HEK293 (cell line): Measurements from ENCODE around the gene TRIM7.
A peak's percentile ranks its signal among the peaks of the same experiment; 100 is the strongest.

Source experiments
- CTCF ChIA-PET: fragments of 350-600 bp; formaldehyde crosslinking; extraction: SDS; loops from one replicate; lab custom pipeline; 2021; ENCODE audit warnings: antibody characterized with exemption; lab: Yijun Ruan, JAX
- POLR2A ChIA-PET: fragments of 300-600 bp; formaldehyde crosslinking; extraction: SDS; loops from one replicate; lab custom pipeline; 2020; ENCODE audit warnings: antibody characterized with exemption, inconsistent platforms; lab: Yijun Ruan, JAX
- H3K27ac ChIP-seq: fragments of 200-500 bp; sonication (Bioruptor generic); 2 replicates; pipeline ENCODE4 v1.5.1; 2014; ENCODE audit warnings: low read depth, low read length, control low read depth, inconsistent platforms; ENCODE audit errors: extremely low read depth
- H3K36me3 ChIP-seq, 2 experiments: fragments of 200-500 bp in 1 of 2; sonication (Bioruptor generic) in 1 of 2; 1 replicate in 1 of 2; 2 replicates in 1 of 2; pipeline ENCODE4 v1.5.1; 2014 to 2017; ENCODE audit warnings: inconsistent platforms in 2 of 2, low read length in 2 of 2; ENCODE audit not compliant: control insufficient read depth in 2 of 2, insufficient read depth in 1 of 2
- H3K4me1 ChIP-seq: fragments of 200-500 bp; sonication (Bioruptor generic); 2 replicates; pipeline ENCODE4 v1.5.1; 2014; ENCODE audit warnings: mild to moderate bottlenecking, low read length, inconsistent platforms; ENCODE audit not compliant: control insufficient read depth, insufficient read depth
- H3K4me3 ChIP-seq: 2 replicates; pipeline ENCODE4 v1.5.1; 2011; ENCODE audit warnings: low read depth, mild to moderate bottlenecking, control low read depth, low read length, moderate library complexity
- H3K9me3 ChIP-seq: fragments of 200-500 bp; sonication (Bioruptor generic); 2 replicates; pipeline ENCODE4 v1.5.1; 2014; ENCODE audit warnings: low read depth, low read length, inconsistent platforms; ENCODE audit not compliant: control insufficient read depth, insufficient read depth
- GLI2 ChIP-seq: fragments of 450-650 bp; formaldehyde crosslinking; IDR thresholded peaks from 2 replicates; pipeline ENCODE4; 2017; ENCODE audit warnings: missing biosample characterization, missing genetic modification characterization, low read depth, borderline replicate concordance
- GLIS1 ChIP-seq: fragments of 450-650 bp; formaldehyde crosslinking; IDR thresholded peaks from 2 replicates; pipeline ENCODE4 v1.5.1; 2016; ENCODE audit warnings: missing biosample characterization, missing genetic modification characterization
- GLIS2 ChIP-seq: fragments of 450-650 bp; formaldehyde crosslinking; IDR thresholded peaks from 2 replicates; pipeline ENCODE4 v1.5.1; 2016; ENCODE audit warnings: missing biosample characterization, missing genetic modification characterization
- OSR2 ChIP-seq: fragments of 450-650 bp; formaldehyde crosslinking; IDR thresholded peaks from 2 replicates; pipeline ENCODE4 v1.5.1; 2016; ENCODE audit warnings: missing biosample characterization, missing genetic modification characterization
- ZBTB17 ChIP-seq: fragments of 450-650 bp; formaldehyde crosslinking; IDR thresholded peaks from 2 replicates; pipeline ENCODE4 v1.5.1; 2016; ENCODE audit warnings: missing biosample characterization, missing genetic modification characterization
- ZBTB20 ChIP-seq: fragments of 450-650 bp; formaldehyde crosslinking; IDR thresholded peaks from 2 replicates; pipeline ENCODE4 v1.5.1; 2016; ENCODE audit warnings: missing biosample characterization, missing genetic modification characterization
- ZBTB48 ChIP-seq: fragments of 450-650 bp; formaldehyde crosslinking; IDR thresholded peaks from 2 replicates; pipeline ENCODE4 v1.5.1; 2016; ENCODE audit warnings: missing biosample characterization, missing genetic modification characterization
- ZBTB7A ChIP-seq: fragments of 450-650 bp; formaldehyde crosslinking; IDR thresholded peaks from 2 replicates; pipeline ENCODE4 v1.5.1; 2016; ENCODE audit warnings: low read depth, missing biosample characterization, missing genetic modification characterization
- ZBTB8A ChIP-seq: fragments of 450-650 bp; formaldehyde crosslinking; IDR thresholded peaks from 2 replicates; pipeline ENCODE4 v1.5.1; 2016; ENCODE audit warnings: missing biosample characterization, missing genetic modification characterization
- ZNF114 ChIP-seq: fragments of 450-650 bp; formaldehyde crosslinking; IDR thresholded peaks from 2 replicates; pipeline ENCODE4 v1.5.0; 2017; ENCODE audit warnings: missing biosample characterization, missing genetic modification characterization
- ZNF214 ChIP-seq: fragments of 450-650 bp; formaldehyde crosslinking; IDR thresholded peaks from 2 replicates; pipeline ENCODE4 v1.5.1; 2017; ENCODE audit warnings: missing biosample characterization, mild to moderate bottlenecking, missing genetic modification characterization, borderline replicate concordance
- ZNF302 ChIP-seq: fragments of 450-650 bp; formaldehyde crosslinking; IDR thresholded peaks from 2 replicates; pipeline ENCODE4 v1.5.1; 2016; ENCODE audit warnings: missing biosample characterization, missing genetic modification characterization, low read depth
- ZNF324 ChIP-seq: fragments of 450-650 bp; formaldehyde crosslinking; IDR thresholded peaks from 2 replicates; pipeline ENCODE4 v1.5.1; 2016; ENCODE audit warnings: missing biosample characterization, missing genetic modification characterization
- ZNF350 ChIP-seq: fragments of 450-650 bp; formaldehyde crosslinking; IDR thresholded peaks from 2 replicates; pipeline ENCODE4 v1.5.0; 2017; ENCODE audit warnings: missing biosample characterization, mild to moderate bottlenecking, missing genetic modification characterization
- ZNF514 ChIP-seq: fragments of 450-650 bp; formaldehyde crosslinking; IDR thresholded peaks from 2 replicates; pipeline ENCODE4 v1.5.1; 2016; ENCODE audit warnings: missing biosample characterization, missing genetic modification characterization
- ZNF549 ChIP-seq: fragments of 450-650 bp; IDR thresholded peaks from 2 replicates; pipeline ENCODE4 v1.5.1; 2018; ENCODE audit warnings: missing biosample characterization, missing genetic modification characterization, mild to moderate bottlenecking, inconsistent platforms, moderate library complexity
- ZNF660 ChIP-seq: fragments of 450-650 bp; IDR thresholded peaks from 2 replicates; pipeline ENCODE4 v1.5.1; 2018; ENCODE audit warnings: missing biosample characterization, mild to moderate bottlenecking, missing genetic modification characterization
- TF ChIP-seq, protein P1 (sequence below): fragments of 450-650 bp; formaldehyde crosslinking; IDR thresholded peaks from 2 replicates; pipeline ENCODE4 v1.5.1; 2016; ENCODE audit warnings: missing biosample characterization, missing genetic modification characterization
- TF ChIP-seq, protein P2 (sequence below): fragments of 450-650 bp; formaldehyde crosslinking; IDR thresholded peaks from 2 replicates; pipeline ENCODE4 v1.5.0; 2017; ENCODE audit warnings: missing biosample characterization, missing genetic modification characterization, borderline replicate concordance
- TF ChIP-seq, protein P3 (sequence below): fragments of 450-650 bp; formaldehyde crosslinking; IDR thresholded peaks from 2 replicates; pipeline ENCODE4 v1.5.1; 2016; ENCODE audit warnings: missing biosample characterization, missing genetic modification characterization
- TF ChIP-seq, protein P4 (sequence below): fragments of 450-650 bp; formaldehyde crosslinking; IDR thresholded peaks from 2 replicates; pipeline ENCODE4 v1.5.1; 2016; ENCODE audit warnings: missing biosample characterization, missing genetic modification characterization
- TF ChIP-seq, protein P5 (sequence below): fragments of 450-650 bp; formaldehyde crosslinking; IDR thresholded peaks from 2 replicates; pipeline ENCODE4 v1.5.1; 2016; ENCODE audit warnings: missing biosample characterization, missing genetic modification characterization

The TRIM7 gene

DNA sequence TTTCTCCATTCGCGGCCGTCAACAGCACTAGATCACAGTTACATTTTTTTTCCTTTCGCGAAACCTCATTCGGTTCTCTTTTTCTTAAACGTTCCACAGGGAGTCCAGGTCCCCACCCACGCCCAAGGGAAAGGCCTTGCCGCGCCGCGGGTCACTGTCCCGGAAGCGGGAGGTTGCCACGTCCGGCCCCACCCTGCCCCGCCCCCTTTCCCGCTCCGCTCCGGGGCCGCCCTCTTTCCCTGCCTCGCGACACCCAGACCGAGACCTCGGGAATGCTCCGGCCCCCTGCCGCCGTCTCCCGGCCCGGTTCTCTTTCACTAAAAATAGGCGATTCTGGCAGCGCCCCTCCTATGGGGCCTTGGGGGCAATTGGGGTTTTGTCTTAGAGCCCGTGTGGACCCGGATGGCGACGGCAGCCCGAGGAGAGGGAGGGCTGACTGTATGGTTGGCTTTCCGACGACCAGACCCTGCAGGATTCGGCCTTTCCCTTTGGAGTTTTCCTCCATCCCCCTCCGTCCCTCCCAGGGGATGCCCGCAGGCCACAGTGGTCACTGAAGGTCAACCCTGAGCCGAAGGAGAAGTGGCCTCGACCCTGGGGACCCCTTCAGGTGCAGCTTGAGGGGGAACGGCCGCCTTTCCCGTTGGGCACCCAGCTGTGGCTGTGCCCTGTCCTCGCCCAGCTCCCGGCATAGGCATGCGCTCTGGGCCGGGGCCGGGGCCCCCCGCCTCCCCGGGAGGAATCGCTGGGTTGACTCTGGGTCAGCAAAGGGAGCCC is 41.5 kb upstream of the TRIM7 start (continued):
- TF ChIP-seq, protein P1, sequence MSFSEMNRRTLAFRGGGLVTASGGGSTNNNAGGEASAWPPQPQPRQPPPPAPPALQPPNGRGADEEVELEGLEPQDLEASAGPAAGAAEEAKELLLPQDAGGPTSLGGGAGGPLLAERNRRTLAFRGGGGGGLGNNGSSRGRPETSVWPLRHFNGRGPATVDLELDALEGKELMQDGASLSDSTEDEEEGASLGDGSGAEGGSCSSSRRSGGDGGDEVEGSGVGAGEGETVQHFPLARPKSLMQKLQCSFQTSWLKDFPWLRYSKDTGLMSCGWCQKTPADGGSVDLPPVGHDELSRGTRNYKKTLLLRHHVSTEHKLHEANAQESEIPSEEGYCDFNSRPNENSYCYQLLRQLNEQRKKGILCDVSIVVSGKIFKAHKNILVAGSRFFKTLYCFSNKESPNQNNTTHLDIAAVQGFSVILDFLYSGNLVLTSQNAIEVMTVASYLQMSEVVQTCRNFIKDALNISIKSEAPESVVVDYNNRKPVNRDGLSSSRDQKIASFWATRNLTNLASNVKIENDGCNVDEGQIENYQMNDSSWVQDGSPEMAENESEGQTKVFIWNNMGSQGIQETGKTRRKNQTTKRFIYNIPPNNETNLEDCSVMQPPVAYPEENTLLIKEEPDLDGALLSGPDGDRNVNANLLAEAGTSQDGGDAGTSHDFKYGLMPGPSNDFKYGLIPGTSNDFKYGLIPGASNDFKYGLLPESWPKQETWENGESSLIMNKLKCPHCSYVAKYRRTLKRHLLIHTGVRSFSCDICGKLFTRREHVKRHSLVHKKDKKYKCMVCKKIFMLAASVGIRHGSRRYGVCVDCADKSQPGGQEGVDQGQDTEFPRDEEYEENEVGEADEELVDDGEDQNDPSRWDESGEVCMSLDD (tag by site-specific recombination) = no peak; the same call in 1 of the 2 replicates
- TF ChIP-seq, protein P2, sequence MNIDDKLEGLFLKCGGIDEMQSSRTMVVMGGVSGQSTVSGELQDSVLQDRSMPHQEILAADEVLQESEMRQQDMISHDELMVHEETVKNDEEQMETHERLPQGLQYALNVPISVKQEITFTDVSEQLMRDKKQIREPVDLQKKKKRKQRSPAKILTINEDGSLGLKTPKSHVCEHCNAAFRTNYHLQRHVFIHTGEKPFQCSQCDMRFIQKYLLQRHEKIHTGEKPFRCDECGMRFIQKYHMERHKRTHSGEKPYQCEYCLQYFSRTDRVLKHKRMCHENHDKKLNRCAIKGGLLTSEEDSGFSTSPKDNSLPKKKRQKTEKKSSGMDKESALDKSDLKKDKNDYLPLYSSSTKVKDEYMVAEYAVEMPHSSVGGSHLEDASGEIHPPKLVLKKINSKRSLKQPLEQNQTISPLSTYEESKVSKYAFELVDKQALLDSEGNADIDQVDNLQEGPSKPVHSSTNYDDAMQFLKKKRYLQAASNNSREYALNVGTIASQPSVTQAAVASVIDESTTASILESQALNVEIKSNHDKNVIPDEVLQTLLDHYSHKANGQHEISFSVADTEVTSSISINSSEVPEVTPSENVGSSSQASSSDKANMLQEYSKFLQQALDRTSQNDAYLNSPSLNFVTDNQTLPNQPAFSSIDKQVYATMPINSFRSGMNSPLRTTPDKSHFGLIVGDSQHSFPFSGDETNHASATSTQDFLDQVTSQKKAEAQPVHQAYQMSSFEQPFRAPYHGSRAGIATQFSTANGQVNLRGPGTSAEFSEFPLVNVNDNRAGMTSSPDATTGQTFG (tag by site-specific recombination) = no peak
- 0 out of 2 replicates have a peak, but pooled peaks have one; percentile 53 for TF ChIP-seq ZNF660
- TF ChIP-seq OSR2 = no peak
- no peak for TF ChIP-seq ZNF302 (tag by site-specific recombination)
- TF ChIP-seq ZBTB8A = peak; percentile 38; the same call in 1 of the 2 replicates
- TF ChIP-seq GLIS1 = 0 out of 2 replicates have a peak, but pooled peaks have one; percentile 20
- TF ChIP-seq, protein P3, sequence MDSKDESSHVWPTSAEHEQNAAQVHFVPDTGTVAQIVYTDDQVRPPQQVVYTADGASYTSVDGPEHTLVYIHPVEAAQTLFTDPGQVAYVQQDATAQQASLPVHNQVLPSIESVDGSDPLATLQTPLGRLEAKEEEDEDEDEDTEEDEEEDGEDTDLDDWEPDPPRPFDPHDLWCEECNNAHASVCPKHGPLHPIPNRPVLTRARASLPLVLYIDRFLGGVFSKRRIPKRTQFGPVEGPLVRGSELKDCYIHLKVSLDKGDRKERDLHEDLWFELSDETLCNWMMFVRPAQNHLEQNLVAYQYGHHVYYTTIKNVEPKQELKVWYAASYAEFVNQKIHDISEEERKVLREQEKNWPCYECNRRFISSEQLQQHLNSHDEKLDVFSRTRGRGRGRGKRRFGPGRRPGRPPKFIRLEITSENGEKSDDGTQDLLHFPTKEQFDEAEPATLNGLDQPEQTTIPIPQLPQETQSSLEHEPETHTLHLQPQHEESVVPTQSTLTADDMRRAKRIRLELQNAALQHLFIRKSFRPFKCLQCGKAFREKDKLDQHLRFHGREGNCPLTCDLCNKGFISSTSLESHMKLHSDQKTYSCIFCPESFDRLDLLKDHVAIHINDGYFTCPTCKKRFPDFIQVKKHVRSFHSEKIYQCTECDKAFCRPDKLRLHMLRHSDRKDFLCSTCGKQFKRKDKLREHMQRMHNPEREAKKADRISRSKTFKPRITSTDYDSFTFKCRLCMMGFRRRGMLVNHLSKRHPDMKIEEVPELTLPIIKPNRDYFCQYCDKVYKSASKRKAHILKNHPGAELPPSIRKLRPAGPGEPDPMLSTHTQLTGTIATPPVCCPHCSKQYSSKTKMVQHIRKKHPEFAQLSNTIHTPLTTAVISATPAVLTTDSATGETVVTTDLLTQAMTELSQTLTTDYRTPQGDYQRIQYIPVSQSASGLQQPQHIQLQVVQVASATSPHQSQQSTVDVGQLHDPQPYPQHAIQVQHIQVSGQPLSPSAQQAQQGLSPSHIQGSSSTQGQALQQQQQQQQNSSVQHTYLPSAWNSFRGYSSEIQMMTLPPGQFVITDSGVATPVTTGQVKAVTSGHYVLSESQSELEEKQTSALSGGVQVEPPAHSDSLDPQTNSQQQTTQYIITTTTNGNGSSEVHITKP (tag by site-specific recombination) = peak; percentile 100

DNA sequence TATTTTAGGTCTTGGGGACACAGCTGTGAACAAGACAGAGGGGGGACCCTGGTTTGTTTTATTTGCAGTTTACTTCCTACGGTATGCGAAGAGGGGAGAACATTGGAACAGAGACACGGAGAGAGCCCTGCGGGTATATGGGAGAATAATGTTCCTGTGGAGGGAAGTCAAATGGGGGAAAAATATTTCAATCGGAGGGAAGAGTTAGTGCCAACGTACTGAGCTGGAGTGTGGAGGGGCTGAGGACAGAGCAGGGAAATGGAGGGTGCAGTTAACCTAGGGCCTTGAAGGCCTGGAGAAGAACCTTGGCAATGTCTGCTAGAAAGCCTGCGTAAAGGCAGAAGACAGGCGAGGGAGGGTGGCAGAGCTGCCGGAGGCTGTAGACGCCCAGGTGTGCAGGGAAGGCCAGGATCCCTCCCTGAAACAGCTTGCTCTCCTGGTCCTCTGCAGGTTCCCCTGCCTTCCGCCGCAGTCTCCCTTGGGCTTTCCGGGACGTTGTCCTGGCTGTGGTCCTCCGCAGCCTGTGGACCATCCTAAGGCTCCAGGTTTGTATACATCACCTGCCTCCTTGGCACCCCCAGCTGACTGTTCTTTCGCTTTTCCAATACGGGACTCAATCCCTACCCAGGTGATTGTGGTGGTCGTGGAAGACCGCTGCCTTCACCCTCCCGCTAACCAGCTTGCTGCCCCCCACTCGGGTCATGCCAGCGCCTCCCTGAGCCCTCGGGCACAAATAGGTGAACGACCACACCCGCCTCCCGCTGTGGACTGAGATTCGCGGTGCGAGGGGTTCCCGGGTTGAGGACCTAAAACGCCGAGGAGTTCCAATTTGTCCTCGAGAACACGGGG is 40.7 kb upstream of the TRIM7 start:
- ChIA-PET POLR2A (interaction anchor here (0.6 to 4.9 kb wide), 4 partner anchors 9 to 74 kb away, joined by 3 to 47 read pairs (median 5); partner anchors contain the start of genes TRIM41 and TRIM52), CTCF (interaction anchor here (0.5 kb wide), 1 partner anchor 52 kb away, joined by 3 read pairs; no protein-coding TSS in a partner anchor)
- Histone ChIP-seq H3K27ac (peak overlapping the region; percentile 94), H3K4me1 (no peaks in the 10 kb centered on the region), H3K4me3 (peak overlapping the region; percentile 89), H3K9me3 (no peaks in the 10 kb centered on the region), H3K36me3 (peaks cover 11 to 56% of the 10 kb centered on the region in 2 experiments; a peak in 2 of 3 replicates)
- TF ChIP-seq ZNF324 (tag by site-specific recombination) = no peak
- no peak for TF ChIP-seq ZNF114 (tag by site-specific recombination)
- TF ChIP-seq, protein P4, sequence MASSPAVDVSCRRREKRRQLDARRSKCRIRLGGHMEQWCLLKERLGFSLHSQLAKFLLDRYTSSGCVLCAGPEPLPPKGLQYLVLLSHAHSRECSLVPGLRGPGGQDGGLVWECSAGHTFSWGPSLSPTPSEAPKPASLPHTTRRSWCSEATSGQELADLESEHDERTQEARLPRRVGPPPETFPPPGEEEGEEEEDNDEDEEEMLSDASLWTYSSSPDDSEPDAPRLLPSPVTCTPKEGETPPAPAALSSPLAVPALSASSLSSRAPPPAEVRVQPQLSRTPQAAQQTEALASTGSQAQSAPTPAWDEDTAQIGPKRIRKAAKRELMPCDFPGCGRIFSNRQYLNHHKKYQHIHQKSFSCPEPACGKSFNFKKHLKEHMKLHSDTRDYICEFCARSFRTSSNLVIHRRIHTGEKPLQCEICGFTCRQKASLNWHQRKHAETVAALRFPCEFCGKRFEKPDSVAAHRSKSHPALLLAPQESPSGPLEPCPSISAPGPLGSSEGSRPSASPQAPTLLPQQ (tag by site-specific recombination) = no peak
- TF ChIP-seq, protein P5, sequence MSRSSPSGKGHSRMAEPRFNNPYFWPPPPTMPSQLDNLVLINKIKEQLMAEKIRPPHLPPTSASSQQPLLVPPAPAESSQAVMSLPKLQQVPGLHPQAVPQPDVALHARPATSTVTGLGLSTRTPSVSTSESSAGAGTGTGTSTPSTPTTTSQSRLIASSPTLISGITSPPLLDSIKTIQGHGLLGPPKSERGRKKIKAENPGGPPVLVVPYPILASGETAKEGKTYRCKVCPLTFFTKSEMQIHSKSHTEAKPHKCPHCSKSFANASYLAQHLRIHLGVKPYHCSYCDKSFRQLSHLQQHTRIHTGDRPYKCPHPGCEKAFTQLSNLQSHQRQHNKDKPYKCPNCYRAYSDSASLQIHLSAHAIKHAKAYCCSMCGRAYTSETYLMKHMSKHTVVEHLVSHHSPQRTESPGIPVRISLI (tag by site-specific recombination) = 0 out of 2 replicates have a peak, but pooled peaks have one; percentile 50
- TF ChIP-seq ZNF549 (tag by site-specific recombination) = no peak
- no peak for TF ChIP-seq GLI2 (tag by site-specific recombination)
- no peak for TF ChIP-seq ZNF214
- 0 out of 2 replicates have a peak, but pooled peaks have one; percentile 13 for TF ChIP-seq ZBTB48 (tag by site-specific recombination)
- no peak for TF ChIP-seq ZBTB7A (tag by site-specific recombination)
- peak; percentile 68; the same call in 1 of the 2 replicates for TF ChIP-seq ZBTB20 (tag by site-specific recombination)
- no peak for TF ChIP-seq ZNF350 (tag by site-specific recombination)
- peak; percentile 31; the same call in 1 of the 2 replicates for TF ChIP-seq ZBTB17 (tag by site-specific recombination)
- peak; percentile 40 for TF ChIP-seq GLIS1
- TF ChIP-seq ZNF514 (tag by site-specific recombination) = no peak
- peak; percentile 28; the same call in 1 of the 2 replicates for TF ChIP-seq GLIS2 (tag by site-specific recombination)
